GM12801 (cell line): ENCODE data around the gene EPHA8.

Source experiments
- TF ChIP-seq, protein P1 (sequence below): IDR thresholded peaks from one replicate; pipeline ENCODE4 v1.5.1; 2011; ENCODE audit warnings: control low read depth; ENCODE audit not compliant: insufficient read length; ENCODE audit errors: extremely low read depth

Gene EPHA8

GRCh38 chr1:22578732-22579361 lies 15.6 kb downstream of the EPHA8 start:
- TF ChIP-seq, protein P1, sequence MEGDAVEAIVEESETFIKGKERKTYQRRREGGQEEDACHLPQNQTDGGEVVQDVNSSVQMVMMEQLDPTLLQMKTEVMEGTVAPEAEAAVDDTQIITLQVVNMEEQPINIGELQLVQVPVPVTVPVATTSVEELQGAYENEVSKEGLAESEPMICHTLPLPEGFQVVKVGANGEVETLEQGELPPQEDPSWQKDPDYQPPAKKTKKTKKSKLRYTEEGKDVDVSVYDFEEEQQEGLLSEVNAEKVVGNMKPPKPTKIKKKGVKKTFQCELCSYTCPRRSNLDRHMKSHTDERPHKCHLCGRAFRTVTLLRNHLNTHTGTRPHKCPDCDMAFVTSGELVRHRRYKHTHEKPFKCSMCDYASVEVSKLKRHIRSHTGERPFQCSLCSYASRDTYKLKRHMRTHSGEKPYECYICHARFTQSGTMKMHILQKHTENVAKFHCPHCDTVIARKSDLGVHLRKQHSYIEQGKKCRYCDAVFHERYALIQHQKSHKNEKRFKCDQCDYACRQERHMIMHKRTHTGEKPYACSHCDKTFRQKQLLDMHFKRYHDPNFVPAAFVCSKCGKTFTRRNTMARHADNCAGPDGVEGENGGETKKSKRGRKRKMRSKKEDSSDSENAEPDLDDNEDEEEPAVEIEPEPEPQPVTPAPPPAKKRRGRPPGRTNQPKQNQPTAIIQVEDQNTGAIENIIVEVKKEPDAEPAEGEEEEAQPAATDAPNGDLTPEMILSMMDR = no peak

DNA sequence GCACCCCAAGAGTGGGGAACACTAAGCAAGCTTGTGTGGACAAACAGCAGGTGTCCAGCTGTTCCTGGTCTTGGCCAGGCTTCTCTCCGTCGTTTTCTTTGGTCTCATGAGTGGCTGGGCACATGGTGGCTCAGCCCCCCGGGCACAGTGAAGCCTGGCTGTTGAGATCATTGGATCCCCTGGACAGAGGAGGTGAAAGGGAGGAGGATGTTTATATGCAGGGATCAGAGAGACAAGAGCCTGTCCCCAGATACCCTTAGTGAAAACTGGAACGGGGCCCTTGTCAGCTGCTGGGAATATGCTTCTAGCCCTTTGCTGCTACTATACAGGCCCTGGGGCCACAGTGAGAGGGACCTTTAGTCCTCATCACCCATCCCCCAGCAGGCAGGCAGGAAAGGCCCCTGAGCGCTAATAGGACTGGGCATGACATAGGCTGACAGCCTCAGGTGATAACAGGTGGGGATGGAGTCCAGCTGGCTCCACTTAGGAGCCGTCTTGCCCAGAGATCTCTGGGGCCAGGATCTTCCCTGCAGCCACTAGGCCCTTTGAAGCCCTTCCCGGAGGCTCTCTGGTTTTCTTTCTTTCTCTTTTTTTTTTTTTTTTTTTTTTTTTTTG lies 16.4 kb downstream of the EPHA8 start:
- TF ChIP-seq, protein P1 = no peak

DNA sequence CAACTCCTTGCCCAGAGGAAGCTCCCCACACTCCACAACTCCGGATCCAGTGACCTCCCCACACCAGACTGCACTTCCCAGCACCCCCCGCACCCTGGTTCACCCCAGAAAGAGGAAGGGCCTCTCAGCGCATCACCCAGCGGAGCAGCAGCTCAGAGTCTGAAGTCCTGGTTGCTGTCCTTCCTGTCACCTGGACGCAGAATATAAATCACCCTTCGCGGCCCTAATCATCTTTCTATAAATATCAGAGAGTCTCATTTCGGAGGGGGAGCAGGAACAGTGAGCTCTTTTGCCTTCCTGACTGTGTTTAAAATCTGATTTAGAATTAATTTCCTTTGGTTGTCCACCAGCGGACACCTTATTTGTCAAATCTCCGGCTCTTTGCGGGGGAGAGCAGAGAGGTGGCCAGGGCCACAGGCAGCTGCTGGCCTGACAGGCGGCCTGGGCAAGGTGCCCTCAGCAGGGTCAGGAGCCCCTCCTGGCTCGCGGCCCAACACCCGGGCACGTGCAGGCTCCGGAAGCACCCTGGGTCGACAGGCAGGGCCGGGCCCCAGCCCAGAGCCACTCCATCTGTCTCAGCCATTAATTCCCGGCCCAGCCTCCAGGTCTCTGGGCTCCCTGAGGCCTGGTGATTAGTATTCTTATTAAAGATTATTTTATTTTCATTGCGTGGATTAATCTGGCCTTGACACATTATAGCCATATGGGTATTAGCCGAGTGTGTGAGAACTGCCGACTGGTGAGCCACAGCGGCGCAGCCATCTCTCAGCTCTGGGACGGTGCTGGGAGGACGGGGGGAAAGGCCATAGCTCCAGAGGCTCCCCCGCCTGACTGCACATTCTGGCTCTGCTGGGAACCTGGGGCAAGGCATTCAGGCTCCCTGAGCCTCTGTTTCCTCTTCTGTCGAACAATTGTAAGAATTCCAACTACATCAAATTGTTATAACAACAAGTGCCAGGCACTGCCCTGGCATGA lies 19.7 kb downstream of the EPHA8 start:
- TF ChIP-seq, protein P1 = no peak

- TF ChIP-seq, protein P1 = no peak
Measured at GRCh38 chr1:22584001-22584562, 20.8 kb downstream of the EPHA8 start.

DNA sequence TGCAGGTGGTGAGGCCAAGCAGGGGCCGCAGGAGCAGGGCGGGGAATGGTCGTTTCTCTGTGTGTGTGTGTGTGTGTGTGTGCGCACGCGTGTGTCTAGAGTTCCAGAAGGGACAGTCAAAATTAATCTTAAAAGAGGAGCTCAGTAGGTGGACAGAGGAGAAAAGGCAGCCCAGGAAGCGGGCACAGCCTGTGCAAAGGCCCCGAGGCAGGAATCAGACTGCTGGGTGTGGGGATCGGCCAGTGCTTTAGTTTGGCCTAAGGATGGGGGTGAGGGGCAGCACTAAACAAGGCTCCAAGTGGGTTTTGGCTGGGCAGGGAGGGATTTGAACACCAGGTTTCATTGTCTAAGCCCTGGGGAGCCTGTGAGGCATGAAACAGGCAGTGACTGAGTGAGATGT lies 21.7 kb downstream of the EPHA8 start:
- TF ChIP-seq, protein P1 = no peak

DNA sequence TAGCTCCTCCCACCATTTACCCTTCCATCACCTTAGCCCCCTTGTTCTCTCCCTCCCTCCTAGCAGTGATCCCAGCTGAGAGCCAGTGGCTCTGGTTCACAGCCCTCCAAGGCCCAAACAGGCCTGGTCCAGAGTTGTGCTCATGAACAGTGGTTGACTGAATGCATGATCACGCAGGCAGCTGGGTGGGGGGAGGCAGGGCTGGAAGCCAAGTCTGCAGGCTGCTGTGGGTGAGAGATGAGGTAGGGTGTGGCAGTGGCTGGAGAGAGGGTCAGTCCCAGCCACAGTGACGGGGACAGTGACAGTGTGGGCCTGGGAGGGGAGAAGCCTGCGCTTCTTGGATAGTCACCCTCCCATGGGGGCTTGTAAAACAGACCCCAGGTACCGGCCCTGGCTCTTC lies 22.2 kb downstream of the EPHA8 start:
- TF ChIP-seq, protein P1 = no peak
